CD14-positive monocyte (primary cell): ENCODE results near the gene ESRRA. TPM values are rescaled to one million over a fixed set of nuclear protein-coding genes. Genes with fewer than 3 reads are reported as not detected.

Experiments
- DNase-seq, 3 donors: peaks; one replicate each; pipeline ENCODE4 v3.0.0-alpha.2; 2011 to 2022
- H2AFZ ChIP-seq: 2 replicates; pipeline ENCODE4 v1.6.0; 2012; ENCODE audit warnings: mild to moderate bottlenecking, low read depth, low read length, inconsistent platforms; ENCODE audit not compliant: insufficient read depth, poor library complexity, severe bottlenecking
- H3K27ac ChIP-seq, 2 donors: 1 replicate in 1 of 2; 2 replicates in 1 of 2; pipeline ENCODE4 v1.5.1; 2012 to 2013; ENCODE audit warnings: low read length in 2 of 2, control low read depth in 1 of 2, inconsistent platforms in 1 of 2, low read depth in 1 of 2, mild to moderate bottlenecking in 1 of 2
- H3K27me3 ChIP-seq, 2 donors: one replicate each; pipeline versions ENCODE4 v1.6.0 to v1.6.1; 2011 to 2013; ENCODE audit warnings: low read length in 2 of 2; ENCODE audit not compliant: control insufficient read depth in 2 of 2, insufficient read depth in 2 of 2
- H3K36me3 ChIP-seq, 2 donors: replicated peaks in 1 of 2; 1 replicate in 1 of 2; 2 replicates in 1 of 2; pipeline versions ENCODE4 v1.5.1 to v1.6.1; 2012 to 2013; ENCODE audit warnings: low read length in 2 of 2, control low read depth in 1 of 2, inconsistent platforms in 1 of 2, mild to moderate bottlenecking in 1 of 2; ENCODE audit not compliant: insufficient read depth in 2 of 2, control insufficient read depth in 1 of 2
- H3K4me1 ChIP-seq, 2 donors: 1 replicate in 1 of 2; 2 replicates in 1 of 2; pipeline versions ENCODE4 v1.5.1 to v1.6.1; 2012 to 2013; ENCODE audit warnings: low read length in 2 of 2, control low read depth in 1 of 2, inconsistent platforms in 1 of 2, mild to moderate bottlenecking in 1 of 2, moderate library complexity in 1 of 2; ENCODE audit not compliant: insufficient read depth in 2 of 2, control insufficient read depth in 1 of 2
- H3K4me2 ChIP-seq: replicated peaks from 2 replicates; pipeline ENCODE3; 2012; ENCODE audit warnings: low read length, moderate library complexity, mild to moderate bottlenecking; ENCODE audit not compliant: poor library complexity, severe bottlenecking; ENCODE audit errors: extremely low read depth
- H3K4me3 ChIP-seq, 3 experiments: fragments of 200-600 bp in 1 of 3; sonication (generic) in 1 of 3; replicated peaks in 1 of 3; 1 replicate in 2 of 3; 2 replicates in 1 of 3; pipeline ENCODE4 v1.5.1; 2011 to 2013; ENCODE audit warnings: low read length in 3 of 3, mild to moderate bottlenecking in 3 of 3, control low read depth in 2 of 3, low read depth in 2 of 3, inconsistent platforms in 1 of 3, moderate library complexity in 1 of 3
- H3K79me2 ChIP-seq: 2 replicates; pipeline ENCODE4 v1.6.0; 2012; ENCODE audit warnings: mild to moderate bottlenecking, control low read depth, inconsistent platforms, low read length, moderate library complexity; ENCODE audit not compliant: insufficient read depth
- H3K9ac ChIP-seq: 2 replicates; pipeline ENCODE4 v1.6.0; 2017; ENCODE audit warnings: low read length, mild to moderate bottlenecking; ENCODE audit not compliant: insufficient read depth, poor library complexity, severe bottlenecking
- H3K9me3 ChIP-seq, 2 donors: replicated peaks in 1 of 2; 1 replicate in 1 of 2; 2 replicates in 1 of 2; pipeline versions ENCODE4 v1.5.1 to v1.6.1; 2012 to 2013; ENCODE audit warnings: low read length in 2 of 2, control low read depth in 1 of 2; ENCODE audit not compliant: control insufficient read depth in 1 of 2, insufficient read depth in 1 of 2
- H4K20me1 ChIP-seq: 2 replicates; pipeline ENCODE4 v1.6.0; 2012; ENCODE audit warnings: mild to moderate bottlenecking, low read length, control low read depth, moderate library complexity; ENCODE audit not compliant: insufficient read depth
- H3K27ac Mint-ChIP-seq, 7 donors: one replicate each; pipeline ENCODE4 v1.8.0; 2020; ENCODE audit warnings: mild to moderate bottlenecking in 7 of 7, mixed read lengths in 7 of 7, moderate library complexity in 6 of 7, inconsistent platforms in 2 of 7
- H3K27me3 Mint-ChIP-seq, 3 donors: one replicate each; pipeline ENCODE4 v1.8.0; 2021 to 2022; ENCODE audit warnings: low read depth in 3 of 3, mild to moderate bottlenecking in 3 of 3, mixed read lengths in 3 of 3, moderate library complexity in 3 of 3, inconsistent platforms in 1 of 3
- H3K36me3 Mint-ChIP-seq, 2 donors: one replicate each; pipeline ENCODE4 v1.8.0; 2020; ENCODE audit warnings: mixed read lengths in 2 of 2, inconsistent platforms in 1 of 2, mild to moderate bottlenecking in 1 of 2
- H3K4me1 Mint-ChIP-seq: one replicate; pipeline ENCODE4 v1.8.0; 2020; ENCODE audit warnings: mild to moderate bottlenecking, mixed read lengths
- H3K4me3 Mint-ChIP-seq, 2 donors: one replicate each; pipeline ENCODE4 v1.8.0; 2020; ENCODE audit warnings: mild to moderate bottlenecking in 2 of 2, mixed read lengths in 2 of 2, moderate library complexity in 1 of 2
- H3K9me3 Mint-ChIP-seq, 7 donors: one replicate each; pipeline ENCODE4 v1.8.0; 2020 to 2022; ENCODE audit warnings: mixed read lengths in 7 of 7, mild to moderate bottlenecking in 6 of 7, moderate library complexity in 6 of 7, inconsistent platforms in 2 of 7
- WGBS: methylation state at CpG from one replicate; pipeline ENCODE4 v1.1.5; 2013; ENCODE audit warnings: missing lambda C conversion rate; ENCODE audit not compliant: insufficient coverage; 5-methylcytosine and 5-hydroxymethylcytosine counted together
- intact Hi-C, 2 donors: fragments of 100-400 bp; cut with micrococcal nuclease; formaldehyde crosslinking; loops; one replicate each; pipeline versions ENCODE4 v1.15.0 to v1.15.1; 2023
- polyA plus RNA-seq, 3 donors: library from polyadenylated mRNA; depleted of rRNA in 1 of 3; unstranded in 2 of 3; stranded (reverse) in 1 of 3; fragments of 300-500 nt in 2 of 3; fragments of >200 nt in 1 of 3; fragmentation: Illumina TruSeq in 2 of 3; gene quantifications; 1 replicate in 2 of 3; 2 replicates in 1 of 3; pipeline ENCODE4 v1.2.3, GENCODE V29; 2012 to 2021
- TF ChIP-seq, protein P1 (sequence below): fragments of 200-600 bp; IDR thresholded peaks from one replicate; pipeline ENCODE4 v1.8.0; 2022; ENCODE audit warnings: antibody characterized with exemption, mild to moderate bottlenecking

ESRRA gene
- polyA plus RNA-seq, 3 donors, result 15.3 to 45.7 (median 18.3) TPM

DNA sequence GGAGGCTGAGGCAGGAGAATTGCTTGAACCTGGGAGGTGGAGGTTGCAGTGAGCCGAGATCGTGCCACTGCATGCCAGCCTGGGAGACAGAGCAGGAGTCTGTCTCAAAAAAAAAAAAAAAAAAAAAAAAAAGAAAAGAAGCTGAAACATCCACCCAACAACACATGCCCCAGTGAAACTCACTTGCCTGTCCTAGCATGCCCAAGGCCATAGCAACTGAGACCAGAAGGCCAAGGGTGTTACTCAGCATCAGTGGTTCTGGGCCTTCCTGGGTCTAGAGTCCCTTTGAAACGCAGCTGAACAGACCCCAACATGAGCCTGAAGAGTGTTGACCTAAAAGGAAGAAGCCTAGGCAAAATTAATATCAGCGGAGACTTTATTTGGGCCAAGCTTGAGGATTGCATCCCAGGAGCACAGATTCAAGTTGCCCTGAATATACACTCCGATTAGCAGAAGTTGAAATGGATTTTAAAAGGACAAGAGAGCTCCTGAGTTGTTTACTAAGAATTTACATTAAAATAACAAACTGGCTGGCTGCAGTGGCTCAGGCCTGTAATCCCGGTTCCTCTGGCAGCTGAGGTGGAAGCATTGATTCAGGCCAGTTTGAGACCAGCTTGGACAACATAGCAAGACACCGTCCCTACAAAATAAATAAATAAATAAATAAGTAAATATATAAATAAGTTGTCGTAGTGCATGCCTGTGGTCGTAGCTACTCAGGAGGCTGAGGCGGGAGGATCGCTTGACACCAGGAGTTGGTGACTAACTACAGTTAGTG, 19.6 kb downstream of the ESRRA start:
- peaks cover 19 to 30% of the 10 kb centered on the region in 2 donors for H3K36me3 ChIP-seq
- H4K20me1 ChIP-seq, result no peaks in the 10 kb centered on the region
- peaks cover 4% of the 10 kb centered on the region for H3K79me2 ChIP-seq
- TF ChIP-seq, protein P1, sequence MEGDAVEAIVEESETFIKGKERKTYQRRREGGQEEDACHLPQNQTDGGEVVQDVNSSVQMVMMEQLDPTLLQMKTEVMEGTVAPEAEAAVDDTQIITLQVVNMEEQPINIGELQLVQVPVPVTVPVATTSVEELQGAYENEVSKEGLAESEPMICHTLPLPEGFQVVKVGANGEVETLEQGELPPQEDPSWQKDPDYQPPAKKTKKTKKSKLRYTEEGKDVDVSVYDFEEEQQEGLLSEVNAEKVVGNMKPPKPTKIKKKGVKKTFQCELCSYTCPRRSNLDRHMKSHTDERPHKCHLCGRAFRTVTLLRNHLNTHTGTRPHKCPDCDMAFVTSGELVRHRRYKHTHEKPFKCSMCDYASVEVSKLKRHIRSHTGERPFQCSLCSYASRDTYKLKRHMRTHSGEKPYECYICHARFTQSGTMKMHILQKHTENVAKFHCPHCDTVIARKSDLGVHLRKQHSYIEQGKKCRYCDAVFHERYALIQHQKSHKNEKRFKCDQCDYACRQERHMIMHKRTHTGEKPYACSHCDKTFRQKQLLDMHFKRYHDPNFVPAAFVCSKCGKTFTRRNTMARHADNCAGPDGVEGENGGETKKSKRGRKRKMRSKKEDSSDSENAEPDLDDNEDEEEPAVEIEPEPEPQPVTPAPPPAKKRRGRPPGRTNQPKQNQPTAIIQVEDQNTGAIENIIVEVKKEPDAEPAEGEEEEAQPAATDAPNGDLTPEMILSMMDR, result no peak
- H3K27me3 ChIP-seq, result no peaks in the 10 kb centered on the region
- H3K9me3 ChIP-seq, result no peaks in the 10 kb centered on the region
- Mint-ChIP-seq H3K4me3 (no peak overlapping the region), H3K36me3 (peaks cover 24 to 34% of the 10 kb centered on the region in 2 donors), H3K27ac (peak overlapping the region in 3 of 7 donors; percentile 42 to 76 (median 58)), H3K9me3 (peaks cover 0 to 7% (median 3%) of the 10 kb centered on the region in 7 donors), H3K27me3 (peaks cover 0 to 10% (median 0%) of the 10 kb centered on the region in 3 donors), H3K4me1 (peaks cover 5% of the 10 kb centered on the region)
- 94% methylated on average over 5 of the region's 11 CpGs for WGBS
- no peak overlapping the region for H3K27ac ChIP-seq
- intact Hi-C loops, result no loop called here
- H3K4me3 ChIP-seq, result no peak overlapping the region
- H2AFZ ChIP-seq, result no peak overlapping the region
- peaks cover under 1% of the 10 kb centered on the region in 2 donors for H3K4me1 ChIP-seq
- no peak overlapping the region for H3K4me2 ChIP-seq
- DNase-seq, result no peak
- H3K9ac ChIP-seq, result no peak overlapping the region

DNA sequence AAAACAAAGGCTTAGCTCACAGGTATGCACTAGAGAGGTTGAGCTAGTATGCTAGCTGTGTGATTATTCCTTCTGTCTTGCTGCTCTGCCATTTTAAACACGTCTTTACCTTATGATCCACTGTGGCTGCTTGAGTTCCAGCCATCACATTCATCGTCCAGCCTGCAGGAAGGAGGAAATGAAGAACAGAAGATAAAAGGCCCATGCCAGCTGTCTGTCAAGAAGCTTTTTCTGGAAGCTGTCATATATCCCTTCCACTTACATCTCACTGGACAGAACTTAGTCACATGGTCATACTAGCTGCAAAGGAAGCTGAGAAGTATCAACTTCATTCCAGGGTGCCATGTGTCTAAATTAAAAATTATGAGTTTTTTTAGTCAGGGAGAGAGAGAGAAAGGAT, 22.1 kb downstream of the ESRRA start:
- H3K4me3 ChIP-seq, result no peak overlapping the region
- peaks cover 6 to 9% of the 10 kb centered on the region in 2 donors for H3K36me3 ChIP-seq
- no peaks in the 10 kb centered on the region for H3K9me3 ChIP-seq
- H3K9ac ChIP-seq, result no peak overlapping the region
- Mint-ChIP-seq H3K27me3 (peaks cover 0 to 10% (median 0%) of the 10 kb centered on the region in 3 donors), H3K36me3 (peaks cover 2 to 9% of the 10 kb centered on the region in 2 donors), H3K4me1 (peaks cover 20% of the 10 kb centered on the region), H3K4me3 (no peak overlapping the region), H3K9me3 (peaks cover 0 to 7% (median 3%) of the 10 kb centered on the region in 7 donors), H3K27ac (no peak overlapping the region)
- no peaks in the 10 kb centered on the region for H3K79me2 ChIP-seq
- intact Hi-C loops, result no loop called here
- no peak overlapping the region for H2AFZ ChIP-seq
- TF ChIP-seq, protein P1, result no peak
- H4K20me1 ChIP-seq, result no peaks in the 10 kb centered on the region
- peaks cover 16 to 17% of the 10 kb centered on the region in 2 donors for H3K4me1 ChIP-seq
- DNase-seq, result no peak
- H3K4me2 ChIP-seq, result no peak overlapping the region
- H3K27me3 ChIP-seq, result no peaks in the 10 kb centered on the region
- no CpG with 5 or more reads among the region's 2 CpGs for WGBS
- H3K27ac ChIP-seq, result no peak overlapping the region
